Mesodermal cell (in vitro differentiated cells): ENCODE results near the gene NPBWR2.

ENCODE experiments used
- H3K27ac ChIP-seq: 2 replicates; pipeline ENCODE4 v1.7.0; 2013; ENCODE audit warnings: mild to moderate bottlenecking, low read depth, low read length, moderate library complexity; ENCODE audit not compliant: severe bottlenecking
- H3K36me3 ChIP-seq: 2 replicates; pipeline ENCODE4 v1.7.1; 2013; ENCODE audit warnings: mild to moderate bottlenecking, low read length, moderate library complexity; ENCODE audit not compliant: control insufficient read depth, insufficient read depth
- H3K4me1 ChIP-seq: one replicate; pipeline ENCODE4 v1.7.1; 2013; ENCODE audit warnings: mild to moderate bottlenecking, low read length; ENCODE audit not compliant: insufficient read depth, control insufficient read depth, poor library complexity, severe bottlenecking
- H3K4me3 ChIP-seq: 2 replicates; pipeline ENCODE4 v1.7.0; 2013; ENCODE audit warnings: low read length, control low read depth, mild to moderate bottlenecking; ENCODE audit not compliant: insufficient read depth, poor library complexity, severe bottlenecking; ENCODE audit errors: extremely low read depth
- H3K9me3 ChIP-seq: 2 replicates; pipeline ENCODE4 v1.7.1; 2013; ENCODE audit warnings: mild to moderate bottlenecking, low read length, moderate library complexity; ENCODE audit not compliant: control insufficient read depth
- WGBS, 2 experiments: methylation state at CpG; one replicate each; pipeline ENCODE4 v1.1.5; 2013; ENCODE audit warnings: missing lambda C conversion rate in 2 of 2; ENCODE audit not compliant: insufficient coverage in 2 of 2; 5-methylcytosine and 5-hydroxymethylcytosine counted together

NPBWR2 gene

DNA sequence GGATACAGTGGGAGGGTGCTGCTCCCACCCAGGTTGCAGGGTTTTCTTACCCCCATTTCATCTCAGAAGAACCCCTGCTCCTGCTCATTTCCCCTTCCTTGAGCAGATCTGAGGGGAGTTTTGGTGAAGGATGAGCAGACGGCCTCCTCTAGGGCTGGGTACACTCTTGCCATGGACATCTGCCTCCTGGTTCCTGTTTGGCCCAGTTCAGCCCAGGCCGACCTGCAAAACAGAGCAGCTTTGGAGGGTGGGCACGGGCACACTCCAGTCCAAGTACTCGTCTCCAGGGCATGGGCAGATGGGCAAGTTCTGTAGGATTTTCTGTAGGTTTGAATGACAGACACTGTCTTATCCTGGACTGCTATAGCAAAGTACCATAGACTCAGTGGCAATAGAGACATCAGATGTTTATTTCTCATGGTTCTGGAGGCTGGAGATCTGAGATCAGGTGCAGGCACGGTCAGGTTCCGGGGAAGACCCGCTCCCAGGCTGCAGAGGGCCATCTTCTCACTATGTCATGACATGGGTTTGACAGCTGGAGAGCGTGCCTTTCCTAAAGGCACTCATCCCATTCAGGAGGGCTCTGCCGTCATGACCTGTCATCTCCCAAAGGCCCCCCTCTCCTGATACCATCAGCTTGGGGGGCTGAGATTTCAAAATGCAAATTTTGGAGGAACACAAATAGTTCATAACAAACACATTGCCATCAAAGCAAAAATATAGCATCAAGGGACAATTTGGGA is 6.2 kb downstream of the NPBWR2 start:
- WGBS, 2 experiments = 83 to 89% methylated on average over 8 of the region's 9 CpGs
- no peak overlapping the region for H3K4me3 ChIP-seq
- H3K27ac ChIP-seq = no peak overlapping the region
- H3K9me3 ChIP-seq = no peaks in the 10 kb centered on the region
- H3K36me3 ChIP-seq = no peaks in the 10 kb centered on the region
- no peaks in the 10 kb centered on the region for H3K4me1 ChIP-seq

DNA sequence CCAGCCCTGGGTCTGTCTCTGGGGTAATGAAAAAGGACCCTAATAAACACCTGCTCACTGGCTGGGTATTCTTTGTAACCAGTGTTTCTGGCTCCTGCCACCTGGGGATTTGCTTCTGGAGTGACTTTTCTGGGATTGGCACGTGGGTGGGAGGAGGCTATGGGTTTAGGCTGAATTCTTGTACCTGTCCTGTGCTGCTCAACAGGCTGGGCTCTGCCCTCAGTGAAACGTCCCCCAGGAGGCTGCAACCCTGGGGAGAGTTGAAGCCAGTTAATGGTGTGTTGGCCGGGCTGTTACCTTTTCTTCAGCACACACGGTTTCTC is 6.8 kb downstream of the NPBWR2 start:
- Histone ChIP-seq H3K4me3 (no peak overlapping the region), H3K36me3 (no peaks in the 10 kb centered on the region), H3K4me1 (no peaks in the 10 kb centered on the region), H3K9me3 (no peaks in the 10 kb centered on the region), H3K27ac (no peak overlapping the region)
- 60 to 72% methylated on average over 1 to 2 of the region's 4 CpGs for WGBS, 2 experiments

DNA sequence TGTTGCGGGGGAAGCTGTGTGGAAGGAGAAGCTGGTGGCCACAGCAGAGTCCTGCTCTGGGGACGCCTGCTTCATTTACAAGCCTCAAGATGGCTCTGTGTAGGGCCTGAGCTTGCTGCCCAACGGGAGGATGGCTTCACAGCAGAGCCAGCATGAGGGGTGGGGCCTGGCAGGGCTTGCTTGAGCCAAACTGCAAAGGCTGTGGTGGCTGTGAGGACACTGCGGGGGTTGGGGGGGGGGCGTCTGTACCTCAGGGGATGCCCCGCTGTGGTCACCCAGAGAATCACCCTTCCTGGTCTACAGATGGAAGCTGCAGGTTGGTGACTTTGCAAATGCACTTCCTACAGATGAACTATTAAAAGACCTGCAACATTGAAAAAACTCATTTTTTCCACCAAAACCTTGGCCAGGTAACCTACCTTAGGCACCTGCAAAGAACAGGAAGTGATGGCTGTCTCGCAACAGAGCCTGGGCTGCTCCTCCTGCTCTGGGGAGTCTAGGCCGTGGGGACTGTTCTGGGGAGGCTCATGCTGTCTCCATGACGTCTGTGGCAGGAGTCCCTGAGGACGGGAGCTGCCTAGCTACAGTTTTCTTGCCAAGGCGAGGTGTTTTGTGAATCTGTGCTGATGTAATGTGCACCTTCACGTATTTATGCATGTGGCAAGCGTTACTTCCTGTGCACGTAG is 7.3 kb downstream of the NPBWR2 start:
- H3K27ac ChIP-seq = no peak overlapping the region
- no peaks in the 10 kb centered on the region for H3K9me3 ChIP-seq
- no peaks in the 10 kb centered on the region for H3K36me3 ChIP-seq
- no peak overlapping the region for H3K4me3 ChIP-seq
- WGBS, 2 experiments = 81 to 84% methylated on average over 11 to 12 of the region's 14 CpGs
- no peaks in the 10 kb centered on the region for H3K4me1 ChIP-seq

DNA sequence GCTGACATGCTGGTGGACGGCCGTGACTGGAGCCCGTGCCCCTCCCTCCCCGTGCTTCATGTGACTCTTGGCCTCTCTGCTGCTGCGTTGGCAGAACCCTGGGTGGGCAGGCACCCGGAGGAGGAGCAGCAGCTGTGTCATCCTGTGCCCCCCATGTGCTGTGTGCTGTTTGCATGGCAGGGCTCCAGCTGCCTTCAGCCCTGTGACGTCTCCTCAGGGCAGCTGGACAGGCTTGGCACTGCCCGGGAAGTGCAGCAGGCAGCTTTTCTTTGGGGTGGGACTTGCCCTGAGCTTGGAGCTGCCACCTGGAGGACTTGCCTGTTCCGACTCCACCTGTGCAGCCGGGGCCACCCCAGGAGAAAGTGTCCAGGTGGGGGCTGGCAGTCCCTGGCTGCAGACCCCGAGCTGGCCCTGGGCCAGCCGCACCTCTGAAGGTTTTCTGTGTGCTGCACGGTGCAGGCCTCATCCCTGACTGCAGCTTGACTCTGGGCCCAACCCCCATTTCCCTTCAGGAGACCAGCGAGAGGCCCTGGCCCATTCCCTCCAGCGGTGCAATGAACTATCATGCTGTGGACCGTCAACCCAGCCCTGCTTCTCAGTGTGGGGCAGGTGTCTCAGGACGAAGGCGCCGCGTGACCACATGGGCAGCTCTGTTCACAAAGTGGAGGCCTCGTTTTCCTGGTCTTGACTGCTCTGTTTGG is 8.1 kb downstream of the NPBWR2 start:
- H3K27ac ChIP-seq = no peak overlapping the region
- no peaks in the 10 kb centered on the region for H3K4me1 ChIP-seq
- H3K36me3 ChIP-seq = no peaks in the 10 kb centered on the region
- no peak overlapping the region for H3K4me3 ChIP-seq
- no peaks in the 10 kb centered on the region for H3K9me3 ChIP-seq
- WGBS, 2 experiments = 86 to 91% methylated on average over 15 to 20 of the region's 21 CpGs

DNA sequence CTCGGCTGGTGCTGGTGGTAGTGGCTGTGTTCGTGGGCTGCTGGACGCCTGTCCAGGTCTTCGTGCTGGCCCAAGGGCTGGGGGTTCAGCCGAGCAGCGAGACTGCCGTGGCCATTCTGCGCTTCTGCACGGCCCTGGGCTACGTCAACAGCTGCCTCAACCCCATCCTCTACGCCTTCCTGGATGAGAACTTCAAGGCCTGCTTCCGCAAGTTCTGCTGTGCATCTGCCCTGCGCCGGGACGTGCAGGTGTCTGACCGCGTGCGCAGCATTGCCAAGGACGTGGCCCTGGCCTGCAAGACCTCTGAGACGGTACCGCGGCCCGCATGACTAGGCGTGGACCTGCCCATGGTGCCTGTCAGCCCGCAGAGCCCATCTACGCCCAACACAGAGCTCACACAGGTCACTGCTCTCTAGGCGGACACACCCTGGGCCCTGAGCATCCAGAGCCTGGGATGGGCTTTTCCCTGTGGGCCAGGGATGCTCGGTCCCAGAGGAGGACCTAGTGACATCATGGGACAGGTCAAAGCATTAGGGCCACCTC is 8.8 kb downstream of the NPBWR2 start:
- 93 to 94% methylated on average over 28 of the region's 28 CpGs for WGBS, 2 experiments

DNA sequence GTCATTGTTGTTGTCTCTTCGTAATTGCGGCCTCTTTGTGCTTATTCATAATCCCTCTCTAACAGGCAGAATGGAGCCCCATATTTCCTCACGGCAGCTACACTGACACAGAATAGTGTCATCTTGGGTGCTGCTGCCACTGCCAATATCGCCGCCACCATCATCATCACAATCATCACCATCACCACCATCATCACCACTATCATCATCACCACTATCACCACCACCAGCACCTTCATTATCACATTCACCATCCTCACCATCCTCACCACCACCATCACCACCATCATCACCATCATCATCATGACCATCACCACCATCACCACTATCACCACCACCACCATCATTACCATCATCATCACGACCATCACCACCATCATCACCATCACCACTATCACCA is 10.8 kb downstream of the NPBWR2 start:
- no peaks in the 10 kb centered on the region for H3K4me1 ChIP-seq
- no peak overlapping the region for H3K4me3 ChIP-seq
- WGBS, 2 experiments = 73 to 75% methylated on average over 6 of the region's 6 CpGs
- no peaks in the 10 kb centered on the region for H3K9me3 ChIP-seq
- H3K36me3 ChIP-seq = no peaks in the 10 kb centered on the region
- H3K27ac ChIP-seq = no peak overlapping the region

More for the DNA sequence above, 8.8 kb downstream of the NPBWR2 start:
- Histone ChIP-seq H3K27ac (no peak overlapping the region), H3K4me1 (no peaks in the 10 kb centered on the region), H3K36me3 (no peaks in the 10 kb centered on the region), H3K9me3 (no peaks in the 10 kb centered on the region), H3K4me3 (no peak overlapping the region)

DNA sequence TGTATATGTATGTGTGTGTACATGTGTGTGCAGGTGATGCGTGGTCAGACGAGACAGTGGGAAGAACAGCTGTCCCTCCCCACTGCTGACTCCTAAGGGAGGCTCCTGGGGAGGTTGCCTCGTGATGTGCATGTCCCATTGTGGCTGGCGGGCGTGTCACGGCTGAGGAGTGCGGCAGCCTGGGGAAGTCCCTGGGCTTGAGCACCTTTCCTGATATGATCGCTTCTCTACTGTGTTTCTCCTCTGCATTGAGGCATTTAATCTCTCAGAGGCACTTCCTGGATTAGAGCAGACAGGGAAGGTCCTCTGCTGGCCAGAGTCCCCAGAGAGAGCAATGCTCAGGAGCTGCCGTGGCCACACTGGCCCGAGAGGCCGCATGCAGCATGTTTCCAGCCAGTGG is 11.4 kb downstream of the NPBWR2 start:
- 88 to 92% methylated on average over 11 of the region's 11 CpGs for WGBS, 2 experiments
- no peaks in the 10 kb centered on the region for H3K36me3 ChIP-seq
- H3K4me3 ChIP-seq = no peak overlapping the region
- no peaks in the 10 kb centered on the region for H3K4me1 ChIP-seq
- no peaks in the 10 kb centered on the region for H3K9me3 ChIP-seq
- no peak overlapping the region for H3K27ac ChIP-seq

DNA sequence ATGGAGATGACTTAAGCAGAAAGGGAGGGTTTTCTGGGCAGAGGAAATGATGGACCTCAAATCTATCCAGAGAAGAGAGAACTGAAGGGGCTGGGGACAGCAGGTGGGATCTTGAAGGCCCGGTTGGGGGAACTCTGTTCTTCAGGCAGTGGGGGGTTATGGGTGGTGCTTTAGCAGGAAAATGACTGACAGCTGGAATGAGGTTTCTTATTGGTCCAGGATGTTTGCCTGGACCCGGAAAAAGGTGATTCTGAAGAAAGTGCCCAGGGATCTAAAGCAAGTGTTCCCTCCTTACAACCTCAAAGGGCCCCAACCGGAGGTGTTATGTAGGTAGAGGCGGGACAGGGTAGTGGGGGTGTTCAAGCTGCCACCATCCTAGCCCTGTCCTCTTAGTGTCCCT is 11.9 kb downstream of the NPBWR2 start:
- Histone ChIP-seq H3K9me3 (no peaks in the 10 kb centered on the region), H3K27ac (no peak overlapping the region), H3K4me1 (no peaks in the 10 kb centered on the region), H3K36me3 (no peaks in the 10 kb centered on the region), H3K4me3 (no peak overlapping the region)
- WGBS, 2 experiments = 75 to 78% methylated on average over 3 of the region's 4 CpGs

DNA sequence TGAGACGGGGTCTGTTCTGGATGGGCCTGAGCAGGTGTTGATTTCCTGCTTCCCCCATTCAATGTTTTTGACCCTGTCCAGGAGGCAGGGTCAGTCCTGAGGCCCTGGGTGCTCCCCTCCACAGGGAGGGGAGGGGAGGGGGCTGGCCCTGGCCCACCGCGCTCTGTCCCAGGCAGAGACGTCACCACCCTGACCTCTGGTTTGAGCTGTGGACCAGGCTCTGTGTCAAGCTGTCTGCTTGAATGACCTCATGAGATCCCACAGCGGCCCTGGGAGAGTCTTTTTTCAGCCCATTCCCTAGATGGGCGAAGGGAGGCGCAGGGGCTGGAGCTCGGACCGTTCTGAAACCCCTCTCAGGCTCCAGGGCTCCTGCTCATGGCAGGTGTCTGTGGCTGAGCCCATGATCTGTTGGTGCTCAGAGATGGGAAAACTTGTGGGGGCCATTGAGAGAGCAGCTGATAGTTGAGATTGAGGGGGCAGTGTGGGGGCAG is 14.3 kb downstream of the NPBWR2 start:
- 66 to 68% methylated on average over 8 to 9 of the region's 9 CpGs for WGBS, 2 experiments
- no peaks in the 10 kb centered on the region for H3K4me1 ChIP-seq
- no peak overlapping the region for H3K27ac ChIP-seq
- no peak overlapping the region for H3K4me3 ChIP-seq
- H3K36me3 ChIP-seq = no peaks in the 10 kb centered on the region
- no peaks in the 10 kb centered on the region for H3K9me3 ChIP-seq

DNA sequence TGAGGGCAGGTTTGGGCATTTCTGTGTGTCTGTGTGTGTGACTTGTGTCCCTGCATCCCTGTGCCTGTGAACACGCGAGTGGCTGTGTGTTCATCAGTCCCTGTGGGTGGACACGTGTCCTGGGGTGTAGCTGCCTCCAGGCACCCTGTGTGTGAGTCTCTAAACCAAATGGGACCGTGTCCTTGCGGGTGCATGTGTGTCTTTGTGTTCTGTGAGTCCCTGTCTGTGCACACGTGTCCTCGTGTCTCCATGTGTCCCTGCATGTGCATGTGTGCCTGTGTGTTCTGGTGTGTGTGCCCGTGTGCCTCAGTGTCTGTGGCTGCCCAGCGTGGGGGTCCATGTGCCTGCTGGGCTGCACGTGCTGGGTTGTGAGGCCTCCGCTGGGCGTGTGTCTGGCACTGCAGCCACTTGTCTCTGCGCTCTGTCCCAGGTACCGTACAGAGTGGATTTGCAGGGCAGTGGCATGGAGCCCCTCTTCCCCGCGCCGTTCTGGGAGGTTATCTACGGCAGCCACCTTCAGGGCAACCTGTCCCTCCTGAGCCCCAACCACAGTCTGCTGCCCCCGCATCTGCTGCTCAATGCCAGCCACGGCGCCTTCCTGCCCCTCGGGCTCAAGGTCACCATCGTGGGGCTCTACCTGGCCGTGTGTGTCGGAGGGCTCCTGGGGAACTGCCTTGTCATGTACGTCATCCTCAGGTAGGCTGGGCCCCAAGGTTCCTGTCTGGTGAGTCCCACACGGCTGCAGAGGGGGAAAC is 14.9 kb downstream of the NPBWR2 start:
- no peaks in the 10 kb centered on the region for H3K36me3 ChIP-seq
- H3K4me1 ChIP-seq = no peaks in the 10 kb centered on the region
- no peaks in the 10 kb centered on the region for H3K9me3 ChIP-seq
- no peak overlapping the region for H3K27ac ChIP-seq
- WGBS, 2 experiments = 76 to 80% methylated on average over 27 of the region's 27 CpGs
- H3K4me3 ChIP-seq = no peak overlapping the region
